ENCODE measurements around the gene WBP11.
"Not testable (repeated sequence)": the region's sequence is repeated elsewhere in the genome, so short reads cannot be mapped to it uniquely, and the experiment has no call there.

DNA sequence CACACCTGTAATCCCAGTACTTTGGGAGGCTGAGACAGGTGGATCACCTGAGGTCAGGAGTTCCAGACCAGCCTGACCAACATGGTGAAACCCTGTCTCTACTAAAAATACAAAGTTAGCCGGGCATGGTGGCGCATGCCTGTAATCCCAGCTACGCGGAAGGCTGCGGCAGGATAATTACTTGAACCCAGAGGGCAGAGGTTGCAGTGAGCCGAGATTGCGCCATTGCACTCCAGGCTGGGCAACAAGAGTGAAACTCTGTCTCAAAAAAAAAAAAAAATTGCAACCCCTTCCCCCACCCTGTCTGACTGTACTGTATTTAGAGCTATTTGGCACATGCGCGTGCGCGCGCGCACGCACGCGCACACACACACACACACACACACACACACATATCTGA is 66.8 kb downstream of the WBP11 start:
- TF ChIP-seq CTCF (IDR thresholded peaks at IDR 0.05; ENCODE audit: extremely low read depth in 1 of 2, insufficient read depth in 1 of 2, low read depth in 1 of 2, low read length in 2 of 2); MAX (IDR thresholded peaks at IDR 0.05; ENCODE audit: insufficient read depth, insufficient read length); EZH2 (IDR thresholded peaks at IDR 0.05; ENCODE audit: borderline replicate concordance, low read depth, low read length, severe bottlenecking); MYC (IDR thresholded peaks at IDR 0.05; ENCODE audit: low read depth, low read length); POLR2AphosphoS5 (IDR thresholded peaks at IDR 0.05; ENCODE audit: insufficient read depth, low read depth, low read length): not testable (repeated sequence)
